ENCODE results near the gene CELF5. TPM values are rescaled to one million over a fixed set of nuclear protein-coding genes. Genes with fewer than 3 reads are reported as not detected.

CELF5 gene
- total RNA-seq, 2 donors from 2014 or later = 0.08 TPM; not detected in 1

GRCh38 chr19:3239367-3239766 is 14.9 kb downstream of the CELF5 start:
- no peak overlapping the region for H3K27ac ChIP-seq
- H3K4me1 ChIP-seq = no peaks in the 10 kb centered on the region
- TF ChIP-seq, protein P1, sequence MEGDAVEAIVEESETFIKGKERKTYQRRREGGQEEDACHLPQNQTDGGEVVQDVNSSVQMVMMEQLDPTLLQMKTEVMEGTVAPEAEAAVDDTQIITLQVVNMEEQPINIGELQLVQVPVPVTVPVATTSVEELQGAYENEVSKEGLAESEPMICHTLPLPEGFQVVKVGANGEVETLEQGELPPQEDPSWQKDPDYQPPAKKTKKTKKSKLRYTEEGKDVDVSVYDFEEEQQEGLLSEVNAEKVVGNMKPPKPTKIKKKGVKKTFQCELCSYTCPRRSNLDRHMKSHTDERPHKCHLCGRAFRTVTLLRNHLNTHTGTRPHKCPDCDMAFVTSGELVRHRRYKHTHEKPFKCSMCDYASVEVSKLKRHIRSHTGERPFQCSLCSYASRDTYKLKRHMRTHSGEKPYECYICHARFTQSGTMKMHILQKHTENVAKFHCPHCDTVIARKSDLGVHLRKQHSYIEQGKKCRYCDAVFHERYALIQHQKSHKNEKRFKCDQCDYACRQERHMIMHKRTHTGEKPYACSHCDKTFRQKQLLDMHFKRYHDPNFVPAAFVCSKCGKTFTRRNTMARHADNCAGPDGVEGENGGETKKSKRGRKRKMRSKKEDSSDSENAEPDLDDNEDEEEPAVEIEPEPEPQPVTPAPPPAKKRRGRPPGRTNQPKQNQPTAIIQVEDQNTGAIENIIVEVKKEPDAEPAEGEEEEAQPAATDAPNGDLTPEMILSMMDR (IDR thresholded peaks at IDR 0.05) = no peak
- DNase-seq (ENCODE audit: low spot score) = no peak
- no peaks in the 10 kb centered on the region for H3K9me3 ChIP-seq
- H3K36me3 ChIP-seq = no peaks in the 10 kb centered on the region
- no peaks in the 10 kb centered on the region for H3K27me3 ChIP-seq
- no peak overlapping the region for H3K4me3 ChIP-seq

DNA sequence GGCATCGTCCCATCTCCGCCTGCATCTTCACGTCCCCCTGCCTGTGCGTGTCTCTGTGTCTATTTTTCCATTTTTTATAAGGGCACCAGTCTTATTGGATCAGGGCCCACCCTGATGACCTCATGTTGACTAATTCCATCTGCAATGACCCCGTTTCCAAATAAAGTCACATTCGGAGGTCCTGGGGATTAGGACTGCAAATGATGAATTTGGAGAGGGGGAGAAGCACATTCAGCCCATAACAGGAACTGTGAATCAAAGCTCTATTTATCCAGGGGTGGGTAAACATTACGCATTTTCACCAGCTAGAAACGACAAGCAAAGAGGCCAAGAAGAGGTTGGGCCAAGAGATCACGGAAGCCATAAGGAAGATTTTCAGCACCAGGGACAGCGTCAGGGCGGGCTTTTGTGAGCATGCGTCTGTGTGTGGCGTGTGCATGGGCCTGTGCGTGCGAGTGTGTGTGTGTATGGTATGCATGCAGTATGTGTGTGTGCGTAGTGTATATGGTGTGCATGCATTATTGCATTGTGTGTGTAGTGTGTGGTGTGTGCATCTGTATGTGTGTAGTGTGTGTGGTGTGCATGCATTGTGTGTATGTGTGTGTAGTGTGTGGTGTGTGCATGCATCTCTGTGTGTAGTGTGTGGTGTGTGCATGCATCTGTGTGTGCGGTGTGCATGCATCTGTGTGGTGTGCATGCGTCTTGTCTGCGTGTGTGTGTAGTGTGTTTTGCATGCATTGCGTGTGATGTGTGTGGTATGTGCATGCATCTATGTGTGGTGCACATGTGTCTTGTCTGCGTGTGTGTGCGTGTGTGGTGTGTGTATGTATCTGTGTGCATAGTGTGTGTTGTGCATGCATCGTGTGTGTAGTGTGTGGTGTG is 19.6 kb downstream of the CELF5 start:
- H3K36me3 ChIP-seq = no peaks in the 10 kb centered on the region
- DNase-seq (ENCODE audit: low spot score) = no peak
- H3K4me3 ChIP-seq = no peak overlapping the region
- no peaks in the 10 kb centered on the region for H3K27me3 ChIP-seq
- H3K9me3 ChIP-seq = no peaks in the 10 kb centered on the region
- no peak overlapping the region for H3K27ac ChIP-seq
- TF ChIP-seq, protein P1 (IDR thresholded peaks at IDR 0.05) = no peak
- H3K4me1 ChIP-seq = no peaks in the 10 kb centered on the region

DNA sequence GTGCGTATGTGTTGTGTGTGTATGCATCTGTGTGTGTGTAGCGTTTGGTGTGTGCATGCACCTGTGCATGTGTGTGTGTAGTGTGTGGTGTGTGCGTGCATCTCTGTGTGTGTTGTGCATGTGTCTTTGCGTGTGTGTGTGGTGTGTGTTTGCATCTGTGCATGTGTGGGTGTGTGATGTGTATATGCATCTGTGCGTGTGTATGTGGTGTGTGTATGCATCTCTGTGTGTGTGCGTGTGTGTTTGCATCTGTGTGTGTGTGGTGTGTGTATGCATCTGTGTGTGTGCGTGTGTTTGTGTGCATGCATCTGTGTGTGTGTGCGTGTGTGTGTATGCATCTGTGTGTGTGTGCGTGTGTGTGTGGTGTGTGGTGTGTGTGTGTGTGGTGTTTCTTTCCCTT is 20.6 kb downstream of the CELF5 start:
- Histone ChIP-seq H3K9me3 (no peaks in the 10 kb centered on the region), H3K4me3 (no peak overlapping the region), H3K27ac (no peak overlapping the region), H3K4me1 (no peaks in the 10 kb centered on the region), H3K27me3 (no peaks in the 10 kb centered on the region), H3K36me3 (no peaks in the 10 kb centered on the region)
- DNase-seq (ENCODE audit: low spot score) = no peak
- TF ChIP-seq, protein P1 (IDR thresholded peaks at IDR 0.05) = no peak

DNA sequence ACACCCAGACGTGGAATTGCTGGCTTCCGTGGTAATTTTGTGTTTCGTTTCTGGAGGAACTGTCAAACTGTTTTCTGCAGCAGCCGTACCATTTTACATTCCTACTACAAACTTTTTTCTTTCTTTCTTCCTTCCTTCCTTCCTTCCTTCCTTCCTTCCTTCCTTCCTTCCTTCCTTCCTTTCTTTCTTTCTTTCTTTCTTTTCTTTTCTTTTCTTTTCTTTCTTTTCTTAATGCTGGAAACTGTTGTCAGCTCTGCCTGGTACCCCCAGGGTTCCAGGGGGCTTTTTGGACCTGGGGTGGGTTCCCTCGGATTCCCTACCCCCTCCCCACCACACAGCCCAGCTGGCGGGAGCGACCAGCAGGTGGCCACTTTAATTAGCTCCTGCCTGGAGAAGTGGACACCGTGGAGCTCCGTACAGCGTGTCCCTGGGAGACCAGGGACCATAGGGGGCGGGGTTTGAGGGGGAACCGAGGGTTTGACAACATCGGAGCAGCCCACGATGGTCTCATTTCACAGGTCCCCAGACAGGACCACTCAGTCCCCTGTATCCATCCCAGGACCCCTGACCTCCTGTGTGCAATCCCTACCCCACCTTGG is 24.4 kb downstream of the CELF5 start:
- Histone ChIP-seq H3K27me3 (no peaks in the 10 kb centered on the region), H3K4me3 (no peak overlapping the region), H3K4me1 (no peaks in the 10 kb centered on the region), H3K36me3 (no peaks in the 10 kb centered on the region), H3K9me3 (peaks cover 0 to 8% of the 10 kb centered on the region in 2 donors), H3K27ac (no peak overlapping the region)
- TF ChIP-seq, protein P1 (IDR thresholded peaks at IDR 0.05) = no peak
- no peak for DNase-seq (ENCODE audit: low spot score)

GRCh38 chr19:3249408-3249807 is 24.9 kb downstream of the CELF5 start:
- Histone ChIP-seq H3K9me3 (peaks cover 0 to 8% of the 10 kb centered on the region in 2 donors), H3K4me3 (no peak overlapping the region), H3K27ac (no peak overlapping the region), H3K36me3 (no peaks in the 10 kb centered on the region), H3K27me3 (no peaks in the 10 kb centered on the region), H3K4me1 (no peaks in the 10 kb centered on the region)
- TF ChIP-seq, protein P1 (IDR thresholded peaks at IDR 0.05) = no peak
- no peak for DNase-seq (ENCODE audit: low spot score)

Data from right atrium auricular region (tissue), 2 donors.